Measurements from ENCODE around the gene LRRC75A. TPM values are rescaled to one million over a fixed set of nuclear protein-coding genes. Genes with fewer than 3 reads are reported as not detected.

LRRC75A gene, protein sequence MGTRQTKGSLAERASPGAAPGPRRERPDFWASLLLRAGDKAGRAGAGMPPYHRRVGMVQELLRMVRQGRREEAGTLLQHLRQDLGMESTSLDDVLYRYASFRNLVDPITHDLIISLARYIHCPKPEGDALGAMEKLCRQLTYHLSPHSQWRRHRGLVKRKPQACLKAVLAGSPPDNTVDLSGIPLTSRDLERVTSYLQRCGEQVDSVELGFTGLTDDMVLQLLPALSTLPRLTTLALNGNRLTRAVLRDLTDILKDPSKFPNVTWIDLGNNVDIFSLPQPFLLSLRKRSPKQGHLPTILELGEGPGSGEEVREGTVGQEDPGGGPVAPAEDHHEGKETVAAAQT
- 15.0 and 18.0 TPM in 2 replicates for total RNA-seq
- 7.7 and 10.7 TPM in 2 replicates for polyA plus RNA-seq

DNA sequence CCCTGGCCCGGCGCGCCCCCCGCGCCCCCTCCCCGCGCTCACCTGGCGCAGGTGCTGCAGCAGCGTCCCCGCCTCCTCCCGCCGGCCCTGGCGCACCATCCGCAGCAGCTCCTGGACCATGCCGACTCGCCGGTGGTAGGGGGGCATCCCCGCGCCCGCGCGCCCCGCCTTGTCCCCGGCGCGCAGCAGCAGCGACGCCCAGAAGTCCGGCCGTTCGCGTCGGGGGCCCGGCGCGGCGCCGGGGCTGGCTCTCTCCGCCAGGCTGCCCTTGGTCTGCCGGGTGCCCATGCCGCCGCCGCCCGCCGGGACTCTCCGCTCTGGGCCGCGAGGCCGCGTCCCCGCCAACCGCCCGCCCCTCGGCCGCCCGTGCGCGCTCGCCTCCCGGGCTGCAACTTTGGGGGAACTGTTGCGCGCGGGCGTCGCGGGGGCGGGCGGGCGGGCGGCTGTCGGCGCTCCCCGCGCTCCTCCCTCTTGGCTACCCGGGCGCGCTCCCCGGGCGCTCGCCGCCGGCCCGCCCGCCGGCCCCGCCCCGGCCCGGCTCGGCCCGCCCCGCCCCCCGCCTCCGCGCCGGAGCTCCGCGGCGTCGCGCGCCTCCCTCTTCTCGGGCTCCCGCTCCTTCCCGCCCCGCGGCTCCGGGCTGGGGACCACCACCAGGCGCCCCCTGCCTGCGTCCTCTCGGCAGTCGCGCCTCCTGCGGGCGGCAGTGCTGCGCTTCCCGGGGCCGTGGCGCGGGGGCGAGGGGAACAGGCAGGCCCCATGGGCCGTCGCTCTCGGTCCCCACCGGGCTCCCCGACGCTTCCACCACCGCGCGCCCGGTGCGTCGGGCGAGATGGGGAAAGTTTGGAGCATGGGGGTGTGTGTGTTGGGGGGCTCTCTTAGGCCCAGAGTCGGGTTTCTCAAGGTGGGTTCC lies at the start of gene LRRC75A:
Gene LRRC75A, minus strand, starts transcription at position 491 of the 910 bp plus-strand sequence. Its CDS starts 203 bp downstream, at position 288.
- TF ChIP-seq, protein P1, sequence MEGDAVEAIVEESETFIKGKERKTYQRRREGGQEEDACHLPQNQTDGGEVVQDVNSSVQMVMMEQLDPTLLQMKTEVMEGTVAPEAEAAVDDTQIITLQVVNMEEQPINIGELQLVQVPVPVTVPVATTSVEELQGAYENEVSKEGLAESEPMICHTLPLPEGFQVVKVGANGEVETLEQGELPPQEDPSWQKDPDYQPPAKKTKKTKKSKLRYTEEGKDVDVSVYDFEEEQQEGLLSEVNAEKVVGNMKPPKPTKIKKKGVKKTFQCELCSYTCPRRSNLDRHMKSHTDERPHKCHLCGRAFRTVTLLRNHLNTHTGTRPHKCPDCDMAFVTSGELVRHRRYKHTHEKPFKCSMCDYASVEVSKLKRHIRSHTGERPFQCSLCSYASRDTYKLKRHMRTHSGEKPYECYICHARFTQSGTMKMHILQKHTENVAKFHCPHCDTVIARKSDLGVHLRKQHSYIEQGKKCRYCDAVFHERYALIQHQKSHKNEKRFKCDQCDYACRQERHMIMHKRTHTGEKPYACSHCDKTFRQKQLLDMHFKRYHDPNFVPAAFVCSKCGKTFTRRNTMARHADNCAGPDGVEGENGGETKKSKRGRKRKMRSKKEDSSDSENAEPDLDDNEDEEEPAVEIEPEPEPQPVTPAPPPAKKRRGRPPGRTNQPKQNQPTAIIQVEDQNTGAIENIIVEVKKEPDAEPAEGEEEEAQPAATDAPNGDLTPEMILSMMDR (IDR thresholded peaks at IDR 0.05; ENCODE audit: poor library complexity): peak; percentile 33
- TF ChIP-seq EZH2 (IDR thresholded peaks at IDR 0.05; ENCODE audit: borderline replicate concordance) (no peak), EZH2phosphoT487 (IDR thresholded peaks at IDR 0.05; ENCODE audit: low read depth, severe bottlenecking, unreplicated experiment) (no peak)
- peak within 1 kb of the TSS; percentile 94 for H2AFZ ChIP-seq
- H3K4me3 ChIP-seq: peak within 1 kb of the TSS; percentile 67
- H4K20me1 ChIP-seq (ENCODE audit: insufficient read depth, poor library complexity, severe bottlenecking): no peaks in the 10 kb centered on the region
- no peaks in the 10 kb centered on the region for H3K9me2 ChIP-seq (replicated peaks; ENCODE audit: insufficient read depth)
- peaks cover 27% of the 10 kb centered on the region for H3K4me1 ChIP-seq (ENCODE audit: insufficient read depth)
- WGBS (ENCODE audit: low lambda C conversion rate, missing lambda C conversion rate): 2% methylated on average over 61 of the region's 134 CpGs
- peak within 1 kb of the TSS; percentile 95 for H3K4me2 ChIP-seq
- H3K27ac ChIP-seq: peak within 1 kb of the TSS; percentile 73
- H3K9me3 ChIP-seq (ENCODE audit: low read depth): no peaks in the 10 kb centered on the region
- no peaks in the 10 kb centered on the region for H3K27me3 ChIP-seq
- H3K79me2 ChIP-seq: peaks cover 34% of the 10 kb centered on the region
- H3K36me3 ChIP-seq (replicated peaks; ENCODE audit: insufficient read depth, low read depth): no peaks in the 10 kb centered on the region
- peak; percentile 83 for DNase-seq (ENCODE audit: low spot score)

DNA sequence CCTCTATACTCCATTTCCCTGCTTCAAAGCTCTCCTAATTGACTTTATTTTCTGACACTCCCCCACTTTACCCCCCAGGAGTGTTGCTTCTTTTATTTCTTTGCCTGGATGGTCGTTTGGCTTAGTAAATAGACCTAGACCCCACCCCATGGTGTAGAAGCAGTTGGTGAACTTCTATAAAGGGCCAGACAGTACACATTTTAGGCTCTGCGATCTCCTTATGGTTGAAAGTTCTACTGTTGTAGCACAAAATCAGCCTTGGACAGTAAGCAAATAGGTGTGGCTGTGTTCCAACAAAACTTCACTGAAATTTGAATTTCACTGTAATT lies 45.1 kb upstream of the LRRC75A start:
- DNase-seq (ENCODE audit: low spot score): no peak
- H3K9me3 ChIP-seq (ENCODE audit: low read depth): no peaks in the 10 kb centered on the region
- H3K4me2 ChIP-seq: no peak overlapping the region
- H3K79me2 ChIP-seq: no peaks in the 10 kb centered on the region
- 54% methylated on average over 2 of the region's 2 CpGs for WGBS (ENCODE audit: low lambda C conversion rate, missing lambda C conversion rate)
- no peaks in the 10 kb centered on the region for H3K27me3 ChIP-seq
- H3K9me2 ChIP-seq (replicated peaks; ENCODE audit: insufficient read depth): no peaks in the 10 kb centered on the region
- no peaks in the 10 kb centered on the region for H4K20me1 ChIP-seq (ENCODE audit: insufficient read depth, poor library complexity, severe bottlenecking)
- H3K4me1 ChIP-seq (ENCODE audit: insufficient read depth): peaks cover 4% of the 10 kb centered on the region
- TF ChIP-seq EZH2 (IDR thresholded peaks at IDR 0.05; ENCODE audit: borderline replicate concordance): no peak
- TF ChIP-seq EZH2phosphoT487 (IDR thresholded peaks at IDR 0.05; ENCODE audit: low read depth, severe bottlenecking, unreplicated experiment): no peak
- TF ChIP-seq, protein P1 (IDR thresholded peaks at IDR 0.05; ENCODE audit: poor library complexity): no peak
- no peak overlapping the region for H3K4me3 ChIP-seq
- no peaks in the 10 kb centered on the region for H3K36me3 ChIP-seq (replicated peaks; ENCODE audit: insufficient read depth, low read depth)
- H2AFZ ChIP-seq: no peak overlapping the region
- no peak overlapping the region for H3K27ac ChIP-seq

DNA sequence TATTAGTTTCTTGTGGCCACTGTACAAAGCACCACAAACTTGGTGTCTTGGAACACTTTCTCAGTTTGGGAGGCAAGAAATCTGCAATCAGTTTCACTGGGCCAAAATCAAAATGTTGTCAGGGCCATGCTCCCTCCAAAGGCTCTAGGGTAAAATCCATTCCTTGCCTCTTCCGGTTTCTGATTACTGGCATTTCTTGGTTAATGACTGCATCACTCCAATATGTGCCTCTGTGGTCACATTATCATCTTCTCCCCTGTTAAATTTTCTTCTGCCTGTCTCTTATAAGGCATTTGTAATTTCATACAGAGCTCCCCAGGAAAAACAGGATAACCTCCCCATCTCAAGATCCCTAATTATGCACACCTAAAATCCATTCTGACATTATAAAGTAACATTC lies 42.2 kb upstream of the LRRC75A start:
- H4K20me1 ChIP-seq (ENCODE audit: insufficient read depth, poor library complexity, severe bottlenecking): no peaks in the 10 kb centered on the region
- no peak for TF ChIP-seq EZH2 (IDR thresholded peaks at IDR 0.05; ENCODE audit: borderline replicate concordance)
- TF ChIP-seq, protein P1 (IDR thresholded peaks at IDR 0.05; ENCODE audit: poor library complexity): no peak
- no peak for TF ChIP-seq EZH2phosphoT487 (IDR thresholded peaks at IDR 0.05; ENCODE audit: low read depth, severe bottlenecking, unreplicated experiment)
- H3K9me2 ChIP-seq (replicated peaks; ENCODE audit: insufficient read depth): no peaks in the 10 kb centered on the region
- no peak overlapping the region for H3K4me3 ChIP-seq
- no peak for DNase-seq (ENCODE audit: low spot score)
- no peaks in the 10 kb centered on the region for H3K36me3 ChIP-seq (replicated peaks; ENCODE audit: insufficient read depth, low read depth)
- H3K4me1 ChIP-seq (ENCODE audit: insufficient read depth): peaks cover 4% of the 10 kb centered on the region
- no peak overlapping the region for H3K4me2 ChIP-seq
- peaks cover 1% of the 10 kb centered on the region for H3K27me3 ChIP-seq
- no peaks in the 10 kb centered on the region for H3K79me2 ChIP-seq
- no peaks in the 10 kb centered on the region for H3K9me3 ChIP-seq (ENCODE audit: low read depth)
- no peak overlapping the region for H3K27ac ChIP-seq
- H2AFZ ChIP-seq: no peak overlapping the region
- WGBS (ENCODE audit: low lambda C conversion rate, missing lambda C conversion rate): 90% methylated on average over 1 of the region's 1 CpG
